NCI-H1105 (cell line): ENCODE results near the gene ADAMTS14.

Experiments used
- DNase-seq: peaks from one replicate; lab custom pipeline; 2025; lab: John Stamatoyannopoulos, UW

Gene ADAMTS14

GRCh38 chr10:70771311-70772194 lies 99.2 kb downstream of the ADAMTS14 start:
- no peak for DNase-seq

DNA sequence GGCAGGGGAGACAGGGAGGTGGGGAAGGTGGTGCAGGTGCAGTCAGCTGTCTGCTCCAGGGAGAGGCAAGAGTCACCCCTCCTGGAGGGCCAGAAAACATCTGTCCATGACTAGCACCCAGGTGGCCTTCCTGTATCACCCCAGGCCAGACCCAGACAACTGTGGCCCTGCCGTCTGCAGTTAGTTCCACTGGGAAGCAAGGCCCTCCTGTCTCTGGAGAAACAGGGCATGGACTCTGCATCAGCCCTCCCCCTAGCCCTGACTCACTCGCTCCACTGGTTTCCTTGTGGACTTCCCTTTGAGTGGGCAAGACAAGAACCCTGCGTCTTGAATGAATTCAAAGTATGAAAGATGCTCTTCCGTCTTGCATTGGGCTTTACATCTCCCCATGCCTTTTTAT lies 100.3 kb downstream of the ADAMTS14 start:
- DNase-seq = no peak

- DNase-seq = no peak
Measured at GRCh38 chr10:70773461-70773860, 101.2 kb downstream of the ADAMTS14 start.

DNA sequence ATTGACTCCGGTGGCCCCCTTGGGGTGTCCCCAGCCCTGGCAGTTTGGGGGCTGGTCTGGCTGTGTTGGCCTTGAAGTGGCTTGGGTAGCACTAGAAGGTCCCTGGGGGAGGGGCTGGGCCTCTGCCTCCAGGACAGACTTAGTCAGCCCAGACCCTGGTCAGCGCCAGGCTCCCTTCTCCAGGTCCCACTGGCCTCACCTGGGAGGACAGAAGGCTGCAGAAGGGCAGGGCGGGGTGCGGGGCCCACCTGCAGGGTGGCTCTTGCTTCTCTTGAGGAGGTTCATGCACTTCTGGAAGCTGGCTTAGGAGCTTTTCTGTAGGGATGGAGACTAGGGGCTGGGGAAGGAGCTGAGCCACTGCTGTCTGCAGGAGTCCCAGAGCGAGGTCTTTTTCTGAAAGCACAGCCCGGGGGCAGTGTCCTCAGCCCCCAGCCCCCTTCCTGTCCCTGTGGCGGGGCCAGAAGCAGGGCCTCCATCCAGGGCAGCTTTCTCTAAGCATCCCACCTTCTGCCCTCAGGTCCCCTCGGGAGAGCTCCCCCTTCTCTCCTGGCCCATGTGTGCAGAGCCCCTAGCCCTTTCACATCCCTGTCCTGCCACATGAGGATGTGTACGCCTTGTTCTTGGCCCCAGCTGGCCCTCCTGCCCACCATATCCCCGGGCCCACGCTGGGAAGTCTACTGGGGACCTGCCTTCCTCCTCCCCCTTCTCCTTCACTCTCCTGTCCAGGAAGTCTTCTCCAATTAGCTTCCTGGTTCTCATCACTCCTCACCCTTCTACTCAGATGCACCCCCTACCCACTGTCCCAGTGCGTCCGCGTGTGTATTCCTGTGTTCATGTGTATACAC lies 101.9 kb downstream of the ADAMTS14 start:
- no peak for DNase-seq

- no peak for DNase-seq
Measured at GRCh38 chr10:70774810-70775678, 102.7 kb downstream of the ADAMTS14 start.

GRCh38 chr10:70775679-70776454 lies 103.6 kb downstream of the ADAMTS14 start:
- DNase-seq = no peak

GRCh38 chr10:70776455-70777005 lies 104.2 kb downstream of the ADAMTS14 start:
- DNase-seq = no peak

GRCh38 chr10:70777063-70777875 lies 105.0 kb downstream of the ADAMTS14 start:
- DNase-seq = no peak

GRCh38 chr10:70778267-70778924 lies 106.1 kb downstream of the ADAMTS14 start:
- no peak for DNase-seq

GRCh38 chr10:70779088-70779487 lies 106.8 kb downstream of the ADAMTS14 start:
- DNase-seq = no peak

DNA sequence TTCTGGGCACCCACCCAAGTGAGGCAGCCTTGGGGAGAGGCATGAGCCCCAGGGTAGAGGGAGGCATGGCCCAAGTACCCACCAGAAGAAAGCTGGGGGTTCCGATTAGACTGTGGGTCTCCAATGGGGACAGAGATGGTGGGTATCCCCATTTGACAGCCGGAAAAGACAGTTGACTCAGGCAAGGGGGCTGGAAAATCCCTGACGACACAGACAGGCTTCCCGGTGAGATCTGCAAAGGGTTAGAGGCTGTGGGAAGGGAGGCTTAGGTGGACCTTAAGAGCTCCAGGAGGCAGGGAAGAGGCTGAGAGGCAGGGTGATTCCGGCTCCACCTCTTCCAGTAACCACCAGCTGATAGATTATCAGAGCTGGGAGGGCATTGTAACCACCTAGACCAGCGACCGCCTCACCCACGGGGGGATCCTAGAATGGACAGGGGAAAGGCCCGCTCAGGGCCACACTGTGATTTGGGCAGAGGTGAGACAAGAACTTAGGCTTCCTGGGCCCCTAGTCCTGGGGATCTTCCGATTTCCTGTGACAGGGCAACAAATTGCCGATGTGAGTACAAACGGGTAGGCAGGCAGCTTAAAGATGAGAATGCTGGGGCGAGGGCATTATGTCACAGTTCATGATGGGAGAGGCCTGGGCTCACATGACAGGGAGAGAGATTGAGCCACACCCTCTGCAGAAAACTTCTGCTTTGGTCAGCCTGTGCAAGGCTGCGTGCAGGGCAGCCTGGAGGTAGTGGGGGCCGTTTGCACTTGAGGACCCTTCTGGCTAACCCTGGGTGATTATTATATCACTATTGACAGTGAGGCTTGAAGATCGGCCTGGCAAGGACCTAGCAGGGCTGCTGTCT lies 107.4 kb downstream of the ADAMTS14 start:
- no peak for DNase-seq

DNA sequence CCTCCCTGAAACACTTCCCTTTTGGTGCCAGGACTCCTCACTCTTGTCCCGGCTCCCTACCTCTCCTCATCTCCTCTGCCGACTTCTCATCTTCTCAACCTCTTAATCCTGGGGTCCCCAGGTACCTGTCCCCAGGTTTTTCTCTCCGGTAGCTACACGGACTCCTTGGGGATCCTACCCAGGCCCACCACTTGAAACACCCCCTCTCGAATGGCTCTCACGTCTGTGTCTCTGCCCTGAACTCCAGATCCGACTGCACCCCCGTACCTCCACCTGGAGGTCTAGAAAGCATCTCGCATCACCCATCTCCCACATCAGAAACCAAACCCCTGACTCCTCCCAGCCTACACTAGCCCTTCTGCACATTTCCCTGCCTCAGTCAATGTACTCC lies 108.1 kb downstream of the ADAMTS14 start:
- DNase-seq = no peak

GRCh38 chr10:70780772-70781171 lies 108.5 kb downstream of the ADAMTS14 start:
- no peak for DNase-seq

- DNase-seq = no peak
Measured at GRCh38 chr10:70781461-70782051, 109.2 kb downstream of the ADAMTS14 start.

DNA sequence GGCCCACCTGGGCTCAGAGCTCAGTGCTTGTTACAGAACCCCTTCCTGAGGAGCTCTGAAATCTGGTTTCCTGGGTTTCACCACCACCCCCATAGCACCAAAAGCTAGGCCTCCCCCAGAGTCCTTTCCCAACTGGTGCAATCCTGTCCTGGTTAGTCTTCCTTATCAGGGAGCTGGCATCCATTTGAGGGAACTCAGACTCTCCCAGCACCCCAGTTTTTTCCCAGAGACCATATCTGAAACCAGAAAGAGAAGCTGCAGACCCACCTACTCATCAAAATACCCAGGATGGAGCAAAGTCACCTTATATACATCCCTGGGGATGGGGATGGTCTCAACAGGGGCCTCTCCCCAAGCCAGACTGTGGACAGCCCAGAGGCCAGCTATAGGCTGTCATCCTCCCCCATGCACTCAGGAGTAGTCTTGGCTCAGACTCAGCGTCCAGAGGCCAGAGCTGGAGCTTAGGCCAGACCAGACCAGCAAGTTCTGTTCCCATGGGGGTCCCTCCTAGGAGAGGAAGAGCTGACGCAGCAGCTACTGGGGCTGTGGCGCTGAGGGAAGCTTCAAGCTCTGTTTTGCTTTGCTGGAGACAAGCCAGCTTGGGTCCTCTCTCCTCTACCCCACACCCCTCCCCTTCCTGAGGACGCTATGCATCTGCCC lies 109.9 kb downstream of the ADAMTS14 start:
- no peak for DNase-seq

DNA sequence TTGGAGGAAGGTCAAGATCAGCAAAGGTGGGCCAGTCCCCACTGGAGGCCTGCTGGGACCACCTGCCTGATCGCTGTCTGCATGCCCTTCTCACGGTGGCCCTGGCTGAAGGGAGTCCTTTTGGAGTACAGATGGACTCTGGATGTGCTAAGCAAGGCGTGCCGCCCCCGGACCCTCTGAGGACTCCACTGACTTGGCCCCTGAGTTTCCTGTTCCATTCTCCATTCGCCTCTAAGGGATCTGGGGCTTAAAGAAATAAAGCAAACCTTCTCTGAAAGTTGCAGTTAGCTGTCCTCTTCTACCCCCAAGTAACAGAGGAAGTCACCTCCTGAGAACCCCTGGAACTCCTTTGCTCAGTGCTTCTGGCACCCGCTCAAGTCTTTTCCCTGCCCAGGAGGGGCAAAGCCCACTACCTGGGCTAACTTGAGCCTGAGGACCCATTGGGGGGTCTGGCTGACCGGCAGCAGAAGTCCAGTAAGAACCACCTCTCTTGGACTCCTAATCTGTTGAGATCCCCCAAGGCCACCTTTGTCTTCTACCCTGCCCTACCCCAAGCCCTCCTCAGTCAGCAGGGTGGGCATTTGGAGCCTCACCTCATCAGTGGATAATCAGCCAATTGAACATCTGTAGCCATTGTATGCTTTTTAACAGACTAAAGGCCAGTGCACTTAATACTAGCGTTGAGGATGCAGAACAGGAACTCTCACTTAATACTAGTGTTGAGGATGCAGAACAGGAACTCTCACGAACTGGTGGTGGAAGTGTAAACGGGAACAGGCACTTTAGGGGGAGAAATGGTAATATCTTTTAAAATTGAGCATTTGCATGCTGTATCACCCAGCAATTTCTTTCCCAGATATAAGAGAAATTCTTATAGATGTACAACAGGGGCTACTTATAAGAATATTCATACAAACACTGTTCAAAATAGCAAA lies 110.7 kb downstream of the ADAMTS14 start:
- DNase-seq = no peak
